GM19025 (cell line): ENCODE data around the gene TRIAP1.
"Not testable (repeated sequence)": the region's sequence is repeated elsewhere in the genome, so short reads cannot be mapped to it uniquely, and the experiment has no call there.

Experiments used
- ATAC-seq: cut with Tn5 transposase; IDR thresholded peaks from one replicate; pipeline ENCODE4 v1.9.1; 2021; ENCODE audit warnings: mild to moderate bottlenecking, low read depth, moderate library complexity; ENCODE audit not compliant: unreplicated experiment

TRIAP1 gene

GRCh38 chr12:120445911-120446843, at the start of gene TRIAP1, which contains the start of gene GATC:
Gene TRIAP1 (minus strand): TSS chr12:120446384. CDS start chr12:120446372, 12 bp downstream.
Gene GATC (plus strand): TSS chr12:120446444. CDS start chr12:120446481, 37 bp downstream.
- ATAC-seq = peak; percentile 91

- no peak for ATAC-seq
These were observed 49.1 kb upstream of the TRIAP1 start for GRCh38 chr12:120495186-120495730.

GRCh38 chr12:120490833-120491512, 44.8 kb upstream of the TRIAP1 start:
- ATAC-seq = no peak

DNA sequence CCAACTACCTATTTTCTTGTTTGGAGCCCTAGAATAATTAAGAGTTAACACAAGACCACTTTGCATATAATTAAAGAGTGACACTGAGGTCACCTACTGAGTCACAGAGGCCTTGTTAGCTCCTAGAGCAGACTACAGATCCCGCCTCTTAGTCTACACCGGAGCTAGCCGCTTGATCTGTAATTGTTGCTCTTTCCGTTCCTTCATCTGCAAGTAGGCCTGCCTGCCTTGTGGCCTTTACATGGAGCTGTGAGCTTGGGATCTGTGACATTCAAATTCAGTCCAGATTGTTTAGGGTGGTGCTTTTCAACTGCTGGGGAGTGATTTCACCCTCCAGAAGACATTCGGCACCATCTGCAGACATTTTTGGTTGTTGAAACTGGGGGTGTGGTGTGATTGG, 44.1 kb upstream of the TRIAP1 start:
- ATAC-seq = no peak

DNA sequence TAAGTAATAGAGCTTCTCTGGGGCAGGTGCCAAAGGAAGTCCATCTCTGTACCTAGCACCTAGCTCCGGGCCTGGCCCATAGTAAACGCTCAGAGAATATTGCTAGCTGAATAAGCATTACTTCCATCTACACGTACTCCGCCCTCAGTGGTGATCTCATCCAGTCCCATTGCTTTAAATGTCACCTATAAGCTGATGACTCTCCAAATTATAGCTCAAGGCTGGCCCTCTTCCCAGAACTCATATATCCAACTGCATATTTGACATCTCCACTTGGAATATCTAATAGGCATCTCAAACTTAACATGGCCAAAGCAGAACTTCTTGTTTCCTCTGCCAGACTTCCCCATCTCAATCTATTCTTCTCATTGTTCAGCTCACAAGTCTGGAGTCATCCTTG, 42.8 kb upstream of the TRIAP1 start:
- ATAC-seq = no peak

DNA sequence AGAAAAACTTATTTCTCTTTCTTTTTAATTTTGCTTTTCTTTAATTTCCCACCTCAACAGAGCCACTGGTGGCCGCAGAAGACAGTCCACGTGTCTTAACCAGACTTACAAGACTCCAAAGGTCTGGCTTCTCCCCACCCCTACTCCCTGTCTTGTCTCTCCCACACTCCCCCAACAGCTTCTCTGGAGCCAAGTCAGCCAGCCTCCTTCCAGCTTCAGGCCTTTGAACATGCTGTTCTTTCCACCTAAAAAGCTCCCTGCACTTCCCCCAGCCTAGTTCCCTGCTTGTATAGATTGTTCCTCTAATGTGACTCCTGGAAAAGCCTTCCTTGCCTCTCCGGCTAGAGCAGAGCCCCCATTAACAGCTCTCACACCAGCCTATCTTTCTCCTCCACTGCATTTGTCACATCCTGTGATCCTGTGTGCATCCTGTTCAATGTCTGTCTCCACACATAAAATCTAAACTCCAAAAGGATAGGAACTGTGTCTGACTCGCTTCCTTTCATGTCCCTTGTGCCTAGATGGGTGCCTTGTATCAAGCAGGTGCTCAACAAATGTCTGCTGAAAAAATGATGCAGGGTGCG, 42.0 kb upstream of the TRIAP1 start:
- no peak for ATAC-seq

GRCh38 chr12:120487552-120487951, 41.4 kb upstream of the TRIAP1 start:
- not testable (repeated sequence) for ATAC-seq

- ATAC-seq = no peak
These were observed 40.0 kb upstream of the TRIAP1 start for GRCh38 chr12:120485961-120486881.

GRCh38 chr12:120483621-120484020, 37.4 kb upstream of the TRIAP1 start:
- ATAC-seq = no peak

GRCh38 chr12:120481022-120481767, 35.0 kb upstream of the TRIAP1 start:
- ATAC-seq = no peak

DNA sequence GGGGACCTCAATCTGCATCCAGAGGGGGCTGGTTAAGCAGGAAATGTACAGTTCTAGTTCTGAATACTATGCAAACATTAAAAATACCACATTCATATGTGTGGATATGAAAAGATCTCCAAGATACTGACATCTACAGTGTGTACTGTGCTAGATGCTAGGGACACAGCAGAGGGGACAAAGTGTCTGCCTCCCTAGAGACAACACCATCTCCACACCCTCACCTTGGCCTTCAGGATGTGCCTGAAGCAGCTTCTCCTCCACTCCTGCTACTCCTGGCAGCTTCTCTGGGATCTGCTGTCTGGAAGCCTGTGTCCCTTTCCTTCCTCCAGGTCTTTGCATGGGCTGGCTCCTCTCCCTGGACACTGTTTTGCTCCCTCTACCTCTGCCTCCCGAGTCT, 34.0 kb upstream of the TRIAP1 start:
- no peak for ATAC-seq

DNA sequence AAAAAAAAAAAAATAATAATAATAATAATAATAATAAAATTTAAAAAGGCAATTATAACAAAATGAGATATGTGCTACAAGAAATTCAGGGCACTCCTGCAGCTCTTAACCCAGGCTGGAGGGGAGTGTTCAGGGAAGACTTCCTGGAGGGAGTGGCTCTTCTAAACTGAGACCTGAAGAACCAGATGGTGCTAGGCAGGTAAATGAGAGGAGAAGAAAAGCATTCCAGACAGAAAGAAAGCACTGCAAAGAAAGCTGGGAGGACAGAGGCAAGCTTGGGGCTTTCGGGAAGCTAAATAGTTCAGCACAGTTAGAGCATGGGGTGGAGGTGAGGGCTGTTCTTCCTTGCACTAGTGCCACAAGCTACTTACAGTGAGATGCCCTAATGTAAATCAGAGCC, 33.3 kb upstream of the TRIAP1 start:
- no peak for ATAC-seq

DNA sequence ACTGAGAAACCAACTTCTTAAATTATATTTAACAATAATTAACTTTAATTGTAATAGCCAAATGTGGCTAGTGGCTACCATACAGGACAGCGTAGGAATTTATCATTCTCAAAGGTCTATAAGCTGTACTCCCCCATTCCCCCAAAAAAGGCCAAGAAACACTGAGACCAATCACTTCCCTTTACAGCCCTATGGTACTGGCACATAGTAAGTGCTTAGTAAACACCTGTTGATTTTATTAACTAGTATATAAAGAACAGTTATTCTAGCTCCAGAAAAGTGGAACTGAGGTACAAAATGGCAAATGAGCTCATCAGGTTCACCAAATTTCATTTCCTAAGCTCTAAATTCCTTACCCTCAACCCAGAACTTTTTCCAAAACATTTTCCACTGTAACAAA, 29.5 kb upstream of the TRIAP1 start:
- ATAC-seq = no peak

DNA sequence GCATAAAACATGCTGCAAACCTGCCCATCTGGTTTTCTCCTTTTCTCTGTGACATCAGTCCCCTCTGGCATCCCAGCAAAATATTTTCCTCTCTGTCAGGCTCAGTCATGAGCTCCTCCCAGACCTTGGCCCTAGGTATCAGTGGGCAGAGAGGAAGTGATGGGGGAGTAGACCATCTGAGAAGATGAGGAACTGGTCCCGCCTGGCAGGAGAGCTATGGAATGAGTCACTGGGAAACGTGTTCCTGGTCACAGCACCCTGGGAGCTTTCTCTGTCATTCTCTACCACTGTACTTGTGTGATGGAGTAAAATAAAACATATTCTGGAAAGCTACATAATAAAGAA, 28.4 kb upstream of the TRIAP1 start:
- no peak for ATAC-seq

DNA sequence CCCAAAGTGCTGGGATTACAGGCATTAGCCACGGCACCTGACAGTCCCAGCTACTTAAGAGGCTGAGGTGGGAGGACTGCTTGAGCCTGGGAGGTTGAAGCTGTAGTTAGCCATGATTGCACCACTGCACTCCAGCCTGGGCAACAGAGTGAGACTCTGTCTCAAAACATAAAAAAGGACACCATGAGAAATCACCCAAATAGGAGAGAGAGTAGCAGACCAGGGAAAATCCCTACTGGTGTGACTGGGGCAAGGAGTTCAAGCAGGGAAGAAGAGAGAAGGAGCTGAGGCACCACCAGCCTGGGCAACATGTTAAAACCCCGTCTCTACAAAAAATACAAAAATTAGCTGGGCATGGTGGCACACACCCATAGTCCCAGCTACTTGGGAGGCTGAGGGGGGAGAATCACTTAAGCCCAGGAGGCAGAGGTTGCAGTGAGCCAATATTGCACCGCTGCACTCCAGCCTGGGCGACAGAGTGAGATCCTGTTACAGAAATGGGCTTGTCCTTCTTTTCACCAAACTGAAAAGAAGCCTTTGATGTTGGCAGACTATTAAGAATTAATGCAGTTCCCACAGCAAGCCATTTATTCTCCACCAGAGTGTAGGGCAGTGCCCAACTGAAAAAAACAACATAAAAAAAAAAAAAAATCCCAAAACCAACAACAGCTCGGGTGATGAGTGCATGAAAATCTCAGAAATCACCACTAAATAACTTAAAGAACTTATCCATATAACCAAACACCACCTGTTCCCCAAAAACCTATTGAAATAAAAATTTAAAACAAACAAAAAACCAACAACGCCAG, 27.8 kb upstream of the TRIAP1 start:
- no peak for ATAC-seq

DNA sequence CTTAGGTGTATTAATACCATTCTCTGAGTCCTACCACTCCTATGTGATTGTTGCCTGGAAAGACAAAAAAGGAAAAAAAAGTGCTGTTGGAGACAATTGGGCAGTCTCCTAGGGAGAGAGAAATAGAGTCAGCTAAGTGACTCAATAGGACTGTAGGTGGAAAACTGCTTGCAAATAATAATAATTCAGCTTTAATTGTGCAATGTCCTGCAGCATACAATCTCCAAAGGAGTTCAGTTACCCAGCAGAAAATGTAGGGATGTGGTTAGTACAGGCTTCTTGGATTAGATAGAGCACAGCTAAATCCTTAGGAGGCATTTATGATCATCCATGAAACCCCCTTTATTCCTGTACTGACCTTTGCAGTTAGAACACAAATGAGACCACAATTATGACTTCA, 26.3 kb upstream of the TRIAP1 start:
- ATAC-seq = no peak

- no peak for ATAC-seq
These were observed 24.1 kb upstream of the TRIAP1 start for GRCh38 chr12:120470150-120470784.
